PC-9 (cell line): ENCODE data around the gene C1orf159.

Experiments
- EZH2 ChIP-seq: fragments of 200-600 bp; sonication (generic); IDR thresholded peaks from 2 replicates; pipeline ENCODE4 v1.8.0; 2017; ENCODE audit warnings: antibody characterized with exemption, low read depth
- TF ChIP-seq, protein P1 (sequence below): fragments of 200-600 bp; sonication (generic); conservative IDR thresholded peaks from 2 replicates; pipeline ENCODE4 v1.6.1; 2017; ENCODE audit warnings: mixed run types, antibody characterized with exemption, mild to moderate bottlenecking, moderate library complexity

GRCh38 chr1:1164701-1165451 lies 49.0 kb upstream of the C1orf159 start:
- TF ChIP-seq, protein P1, sequence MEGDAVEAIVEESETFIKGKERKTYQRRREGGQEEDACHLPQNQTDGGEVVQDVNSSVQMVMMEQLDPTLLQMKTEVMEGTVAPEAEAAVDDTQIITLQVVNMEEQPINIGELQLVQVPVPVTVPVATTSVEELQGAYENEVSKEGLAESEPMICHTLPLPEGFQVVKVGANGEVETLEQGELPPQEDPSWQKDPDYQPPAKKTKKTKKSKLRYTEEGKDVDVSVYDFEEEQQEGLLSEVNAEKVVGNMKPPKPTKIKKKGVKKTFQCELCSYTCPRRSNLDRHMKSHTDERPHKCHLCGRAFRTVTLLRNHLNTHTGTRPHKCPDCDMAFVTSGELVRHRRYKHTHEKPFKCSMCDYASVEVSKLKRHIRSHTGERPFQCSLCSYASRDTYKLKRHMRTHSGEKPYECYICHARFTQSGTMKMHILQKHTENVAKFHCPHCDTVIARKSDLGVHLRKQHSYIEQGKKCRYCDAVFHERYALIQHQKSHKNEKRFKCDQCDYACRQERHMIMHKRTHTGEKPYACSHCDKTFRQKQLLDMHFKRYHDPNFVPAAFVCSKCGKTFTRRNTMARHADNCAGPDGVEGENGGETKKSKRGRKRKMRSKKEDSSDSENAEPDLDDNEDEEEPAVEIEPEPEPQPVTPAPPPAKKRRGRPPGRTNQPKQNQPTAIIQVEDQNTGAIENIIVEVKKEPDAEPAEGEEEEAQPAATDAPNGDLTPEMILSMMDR = no peak
- TF ChIP-seq EZH2 = no peak
